GM21825 (cell line): ENCODE measurements around the gene DHX36.
A peak's percentile ranks its signal among the peaks of the same experiment; 100 is the strongest.

ENCODE experiments used
- ATAC-seq: cut with Tn5 transposase; IDR thresholded peaks from one replicate; pipeline ENCODE4 v1.9.1; 2021; ENCODE audit warnings: mild to moderate bottlenecking, moderate library complexity; ENCODE audit not compliant: unreplicated experiment

The DHX36 gene, protein sequence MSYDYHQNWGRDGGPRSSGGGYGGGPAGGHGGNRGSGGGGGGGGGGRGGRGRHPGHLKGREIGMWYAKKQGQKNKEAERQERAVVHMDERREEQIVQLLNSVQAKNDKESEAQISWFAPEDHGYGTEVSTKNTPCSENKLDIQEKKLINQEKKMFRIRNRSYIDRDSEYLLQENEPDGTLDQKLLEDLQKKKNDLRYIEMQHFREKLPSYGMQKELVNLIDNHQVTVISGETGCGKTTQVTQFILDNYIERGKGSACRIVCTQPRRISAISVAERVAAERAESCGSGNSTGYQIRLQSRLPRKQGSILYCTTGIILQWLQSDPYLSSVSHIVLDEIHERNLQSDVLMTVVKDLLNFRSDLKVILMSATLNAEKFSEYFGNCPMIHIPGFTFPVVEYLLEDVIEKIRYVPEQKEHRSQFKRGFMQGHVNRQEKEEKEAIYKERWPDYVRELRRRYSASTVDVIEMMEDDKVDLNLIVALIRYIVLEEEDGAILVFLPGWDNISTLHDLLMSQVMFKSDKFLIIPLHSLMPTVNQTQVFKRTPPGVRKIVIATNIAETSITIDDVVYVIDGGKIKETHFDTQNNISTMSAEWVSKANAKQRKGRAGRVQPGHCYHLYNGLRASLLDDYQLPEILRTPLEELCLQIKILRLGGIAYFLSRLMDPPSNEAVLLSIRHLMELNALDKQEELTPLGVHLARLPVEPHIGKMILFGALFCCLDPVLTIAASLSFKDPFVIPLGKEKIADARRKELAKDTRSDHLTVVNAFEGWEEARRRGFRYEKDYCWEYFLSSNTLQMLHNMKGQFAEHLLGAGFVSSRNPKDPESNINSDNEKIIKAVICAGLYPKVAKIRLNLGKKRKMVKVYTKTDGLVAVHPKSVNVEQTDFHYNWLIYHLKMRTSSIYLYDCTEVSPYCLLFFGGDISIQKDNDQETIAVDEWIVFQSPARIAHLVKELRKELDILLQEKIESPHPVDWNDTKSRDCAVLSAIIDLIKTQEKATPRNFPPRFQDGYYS

DNA sequence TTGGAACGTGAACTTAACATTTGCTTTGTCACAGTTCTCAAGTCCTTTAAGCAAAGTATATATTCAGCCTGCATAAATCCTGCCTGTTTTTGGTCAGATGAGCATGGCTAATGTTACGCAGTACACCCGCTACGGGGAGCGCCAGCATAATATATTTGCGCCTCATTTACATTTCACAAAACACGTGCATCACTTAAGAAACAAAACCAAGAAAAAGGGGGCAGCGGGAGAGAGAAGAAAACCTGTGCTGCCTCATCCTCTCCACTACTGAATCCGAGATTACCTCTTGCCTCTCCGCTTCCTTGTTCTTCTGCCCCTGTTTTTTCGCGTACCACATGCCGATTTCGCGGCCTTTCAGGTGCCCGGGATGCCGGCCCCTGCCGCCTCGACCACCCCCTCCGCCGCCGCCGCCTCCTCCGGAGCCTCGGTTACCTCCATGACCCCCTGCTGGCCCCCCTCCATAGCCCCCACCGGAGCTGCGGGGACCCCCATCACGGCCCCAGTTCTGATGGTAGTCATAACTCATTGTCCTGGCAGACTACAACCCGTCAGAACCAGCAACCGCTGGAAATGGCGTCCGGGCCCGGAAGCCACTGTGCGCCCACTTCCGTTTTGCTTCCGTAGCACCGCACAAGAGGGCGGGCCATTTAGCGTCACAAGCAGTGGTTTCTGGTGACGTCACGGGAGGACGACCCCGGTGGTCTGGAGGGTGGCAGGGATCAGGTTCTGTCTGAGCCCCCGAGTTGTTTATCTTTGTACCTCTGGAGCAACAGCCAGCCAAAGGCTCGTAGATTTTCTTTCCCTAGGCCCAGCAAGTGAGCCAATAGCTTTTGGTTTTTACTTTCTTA is at the start of gene DHX36:
TSS of gene DHX36 (minus strand) at position 597 of the 848 bp plus-strand sequence. CDS start at position 526, 71 bp downstream.
- ATAC-seq, result peak; percentile 97

DNA sequence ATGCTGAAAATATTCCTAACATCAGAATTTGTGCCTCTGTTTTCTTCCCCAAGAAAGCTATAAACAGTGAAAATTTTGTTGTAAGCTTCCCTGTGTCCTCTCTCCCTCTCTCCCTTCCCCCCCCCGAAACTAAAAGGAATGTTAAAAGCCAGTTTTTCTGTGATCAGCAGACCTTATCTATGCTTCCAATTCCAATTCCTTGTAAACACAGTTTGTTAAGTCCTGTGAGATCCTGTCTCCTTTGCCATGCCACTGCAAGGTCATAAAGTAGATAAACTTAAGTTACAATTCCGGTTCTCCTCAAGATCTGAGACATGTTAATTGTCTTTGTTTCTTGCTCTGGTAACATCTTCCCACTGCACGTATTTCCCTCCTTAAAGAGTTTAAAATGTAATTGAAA is 42.9 kb upstream of the DHX36 start:
- ATAC-seq, result no peak

DNA sequence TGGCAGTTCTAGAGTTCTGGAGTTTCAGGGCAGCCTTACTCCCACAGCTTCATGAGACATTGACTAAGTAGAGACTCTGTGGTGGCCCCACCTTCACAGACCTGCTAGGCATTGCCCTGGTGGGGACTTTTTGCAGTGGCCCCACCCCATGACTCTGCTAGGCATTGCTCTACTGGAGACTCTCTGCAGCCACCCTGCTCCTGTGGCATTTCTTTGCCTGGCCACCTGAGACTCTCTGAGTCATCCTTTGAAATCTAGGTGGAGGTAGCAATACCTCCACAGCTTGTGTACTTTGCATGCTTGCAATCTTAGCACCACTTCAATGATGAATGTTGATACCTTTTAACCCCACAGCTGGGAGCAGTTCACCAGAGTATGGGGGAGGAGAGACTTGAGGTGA is 40.6 kb upstream of the DHX36 start:
- no peak for ATAC-seq

DNA sequence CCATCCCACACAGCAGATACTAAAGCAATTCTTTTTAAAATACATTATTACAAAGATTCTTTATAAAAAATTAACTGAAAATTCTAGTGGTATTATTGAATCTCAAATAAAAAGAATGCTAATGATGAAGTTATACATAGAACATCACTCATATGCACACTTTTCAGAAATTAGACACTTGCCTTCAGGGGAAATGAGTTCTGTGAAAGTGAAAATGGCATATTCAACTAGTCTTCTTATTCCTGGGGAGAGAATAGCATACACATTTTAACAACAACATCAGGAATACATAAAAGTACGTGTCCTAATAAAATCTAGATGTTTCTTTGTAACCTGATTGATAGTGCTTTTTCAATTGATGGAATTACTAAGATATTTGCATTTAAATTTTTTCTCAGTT is 36.8 kb upstream of the DHX36 start:
- ATAC-seq, result no peak

DNA sequence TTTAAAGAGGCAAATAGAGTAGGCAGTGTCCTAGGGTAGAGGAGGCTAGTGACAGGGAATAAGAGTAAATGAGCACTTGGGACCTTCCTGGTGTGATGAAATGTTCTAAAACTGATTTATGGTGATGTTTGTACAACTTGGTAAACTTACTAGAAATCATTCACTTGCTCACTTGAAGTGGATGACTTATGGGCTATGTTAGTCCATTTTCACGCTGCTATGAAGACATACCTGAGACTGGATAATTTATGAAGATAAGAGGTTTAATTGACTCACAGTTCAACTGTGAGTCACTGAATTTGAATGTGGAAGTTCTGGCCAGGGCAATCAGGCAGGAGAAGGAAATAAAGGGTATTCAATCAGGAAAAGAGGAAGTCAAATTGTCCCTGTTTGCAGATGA is 31.7 kb upstream of the DHX36 start:
- ATAC-seq, result no peak

DNA sequence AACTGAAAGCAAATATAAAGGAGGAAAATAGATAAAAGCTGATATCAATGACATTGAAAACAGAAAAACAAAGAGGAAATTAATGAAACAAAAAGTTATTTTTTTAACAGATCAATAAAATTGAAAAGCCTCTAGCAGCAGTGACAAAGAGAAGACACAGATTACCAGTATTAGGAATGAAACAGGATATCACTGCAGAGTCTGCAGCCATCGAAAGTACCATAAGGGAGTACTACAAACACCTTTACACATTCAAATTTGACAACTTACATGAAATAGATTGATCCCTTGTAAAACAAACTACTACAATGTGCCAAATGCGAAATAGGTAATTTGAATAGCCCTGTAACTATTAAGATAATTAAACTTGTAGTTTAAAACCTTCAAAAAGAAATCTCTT is 24.9 kb upstream of the DHX36 start:
- no peak for ATAC-seq

DNA sequence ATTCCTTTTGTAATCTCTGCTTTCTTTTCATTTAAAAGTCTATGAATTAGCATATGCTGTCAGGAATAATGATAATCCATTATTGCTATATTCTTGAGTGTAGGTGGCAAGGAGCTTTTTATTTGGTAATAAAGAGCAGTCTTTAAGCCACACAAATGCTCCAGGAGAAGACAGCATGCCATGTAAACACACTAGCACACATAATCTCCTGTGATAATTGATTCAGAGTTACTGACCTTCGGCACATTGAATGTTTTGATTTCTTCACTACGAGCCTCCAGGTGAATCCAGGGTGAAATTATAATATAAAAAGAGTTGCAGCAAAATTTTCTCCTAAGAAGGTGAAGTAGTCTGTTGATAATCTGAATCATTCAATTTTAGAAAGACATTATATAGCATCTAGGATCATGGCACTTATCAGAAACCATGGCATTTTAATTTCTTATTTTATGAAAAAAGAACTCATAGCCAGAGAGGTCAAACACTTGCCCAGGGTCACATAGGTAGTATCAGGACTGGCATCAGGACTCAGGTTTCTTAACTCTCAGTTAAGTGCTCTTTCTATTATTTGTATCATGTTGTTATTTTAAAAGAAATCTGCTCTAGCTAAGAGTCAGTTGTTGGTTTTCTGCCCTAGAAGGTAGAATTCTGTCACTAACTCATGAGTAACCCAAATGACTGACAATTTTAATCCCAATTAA is 21.3 kb upstream of the DHX36 start:
- ATAC-seq, result no peak

DNA sequence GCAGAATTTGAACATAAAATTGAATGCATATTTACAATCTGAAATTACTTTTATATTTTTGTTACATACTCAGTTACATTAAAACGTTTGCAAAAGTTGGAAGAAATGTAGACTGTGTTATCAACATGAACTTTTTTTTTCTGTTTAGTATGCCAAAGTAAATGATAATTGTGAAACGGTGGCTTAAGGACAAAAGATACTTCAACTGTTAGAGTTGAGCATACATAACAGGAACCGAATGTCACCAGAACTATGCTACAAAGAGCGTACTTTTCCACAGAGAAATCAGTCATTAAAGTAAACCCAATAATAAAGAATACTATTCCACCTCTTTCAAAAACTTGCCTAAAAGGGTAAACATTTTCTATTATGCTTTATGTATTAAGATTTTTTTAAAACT is 14.3 kb upstream of the DHX36 start:
- no peak for ATAC-seq

DNA sequence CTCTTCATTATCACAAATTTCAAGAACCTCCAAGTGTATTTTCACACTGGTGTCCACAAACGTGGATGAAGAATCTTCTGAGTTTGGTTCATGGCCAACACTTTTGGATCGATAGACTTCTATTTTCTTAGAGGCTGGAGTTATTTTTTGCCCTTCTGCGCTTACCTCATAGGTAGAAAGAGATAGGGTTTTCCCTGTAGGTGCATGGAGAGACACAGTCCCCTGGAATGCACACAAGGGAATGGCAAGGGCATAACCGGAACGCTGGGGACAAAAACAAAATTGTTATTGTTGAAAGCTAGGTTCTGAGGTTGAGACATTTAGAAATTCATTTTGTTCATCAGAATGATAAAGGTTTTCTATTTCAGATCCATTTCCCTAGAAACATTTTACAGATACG is 13.7 kb upstream of the DHX36 start:
- no peak for ATAC-seq

DNA sequence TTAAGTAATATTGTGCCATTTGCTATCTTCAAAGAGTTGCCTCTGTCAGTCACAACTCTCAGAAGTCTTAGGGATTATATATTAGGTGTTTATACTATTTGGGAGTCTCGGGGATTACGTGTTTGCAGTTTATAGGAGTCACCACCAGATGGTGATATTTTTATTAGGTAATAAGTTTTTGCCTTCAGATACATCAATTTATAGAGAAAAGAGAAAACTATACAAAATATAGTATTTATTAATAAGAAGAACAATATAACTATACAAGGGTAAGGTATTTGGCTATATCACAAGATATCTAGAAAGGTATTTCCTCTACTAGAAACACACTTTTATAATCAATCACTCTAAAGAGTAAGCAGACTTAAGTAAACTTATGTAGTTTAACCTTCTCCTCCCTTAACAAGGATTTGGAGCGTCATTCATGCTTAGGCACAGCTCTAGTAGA is 10.7 kb upstream of the DHX36 start:
- no peak for ATAC-seq

DNA sequence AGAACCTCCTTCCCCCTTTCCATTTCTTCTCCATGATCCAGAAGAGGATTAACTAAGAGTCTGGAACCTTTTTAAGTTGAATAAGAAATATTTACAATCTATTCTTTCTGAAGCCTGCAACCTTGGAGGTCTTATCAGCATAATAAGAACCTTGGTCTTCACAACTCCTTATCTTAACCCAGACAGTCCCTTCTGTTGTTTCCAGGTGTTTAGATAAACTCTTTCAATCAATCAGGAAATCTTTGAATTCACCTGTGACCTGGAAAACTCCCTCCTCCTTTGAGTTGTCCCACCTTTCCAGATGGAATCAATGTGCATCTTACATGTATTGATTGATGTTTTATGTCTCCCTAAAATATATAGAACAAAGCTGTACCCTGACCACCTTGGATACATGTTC is 3.6 kb upstream of the DHX36 start:
- ATAC-seq, result no peak

DNA sequence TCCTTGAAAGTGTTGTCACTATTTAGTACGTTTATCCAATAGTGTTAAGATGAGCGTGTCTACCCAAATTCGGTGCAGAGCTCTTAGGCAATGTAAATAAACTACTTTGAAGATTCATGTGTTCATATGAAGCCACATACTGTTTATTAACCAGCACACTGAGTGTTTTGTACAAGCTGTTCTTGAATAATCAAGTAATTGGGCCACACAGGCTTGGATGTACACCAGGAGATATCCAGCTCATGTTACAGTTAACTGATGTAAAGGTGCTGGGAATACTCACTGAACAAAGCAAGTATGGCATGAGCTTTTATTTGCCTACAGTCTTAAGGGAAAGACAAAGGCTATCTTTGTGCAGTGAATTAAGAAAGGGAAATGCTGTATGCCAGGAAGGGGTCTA is 632 bp upstream of the DHX36 start:
- no peak for ATAC-seq

DNA sequence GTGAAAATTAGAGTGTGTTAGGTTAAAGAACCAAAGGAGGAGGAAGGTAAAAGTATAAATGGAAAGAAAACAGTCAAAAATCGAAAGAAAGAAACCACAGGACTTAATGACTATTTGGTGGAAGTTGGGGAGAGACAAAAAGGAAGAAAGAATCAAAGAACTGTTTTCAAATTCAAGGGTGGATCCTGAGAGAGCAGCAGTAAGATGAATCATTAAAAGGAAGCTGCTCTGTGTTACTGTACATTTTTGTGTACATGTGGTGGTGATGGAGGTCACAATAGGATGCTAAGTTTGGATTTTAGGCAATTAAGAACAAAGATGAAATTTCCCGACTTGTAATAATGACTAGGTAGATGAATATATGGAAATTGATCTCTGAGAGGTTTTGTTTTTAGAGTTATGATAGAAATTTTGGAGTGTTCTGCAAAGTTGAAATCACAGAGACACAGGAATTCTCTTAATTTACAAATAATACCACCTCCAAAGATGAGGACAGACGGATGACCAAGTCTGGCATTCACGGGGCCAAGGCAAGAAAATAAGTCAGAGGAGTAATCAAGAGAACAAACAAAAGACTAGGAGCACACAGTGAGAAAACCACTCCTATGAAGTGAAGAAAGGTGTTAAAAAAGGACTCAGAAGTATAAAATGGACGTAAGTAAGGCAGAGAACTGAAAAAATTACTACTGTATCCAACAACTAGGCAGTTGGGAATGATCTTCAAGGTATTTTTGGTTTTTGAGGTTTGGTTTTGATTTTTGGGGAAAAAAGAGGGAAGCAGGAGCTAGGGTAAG is 7.1 kb downstream of the DHX36 start:
- ATAC-seq, result no peak

DNA sequence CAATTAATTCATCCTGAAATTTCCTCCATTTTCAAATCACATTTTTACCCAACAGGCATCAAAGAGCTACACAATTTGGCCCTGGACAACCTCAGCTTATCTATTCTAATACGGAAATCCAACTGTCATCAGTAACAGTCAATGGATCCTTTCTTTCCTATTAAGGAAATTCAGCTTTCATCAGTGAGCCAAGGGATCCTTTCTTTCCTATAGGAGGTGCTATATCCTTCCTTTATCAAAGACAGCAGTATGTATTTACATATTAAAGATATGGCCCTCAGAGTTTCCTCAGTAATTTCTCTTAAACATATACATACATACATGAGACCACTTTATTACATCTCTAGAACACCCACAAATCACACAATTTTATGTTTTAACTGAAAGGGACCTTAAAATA is 10.1 kb downstream of the DHX36 start:
- no peak for ATAC-seq

DNA sequence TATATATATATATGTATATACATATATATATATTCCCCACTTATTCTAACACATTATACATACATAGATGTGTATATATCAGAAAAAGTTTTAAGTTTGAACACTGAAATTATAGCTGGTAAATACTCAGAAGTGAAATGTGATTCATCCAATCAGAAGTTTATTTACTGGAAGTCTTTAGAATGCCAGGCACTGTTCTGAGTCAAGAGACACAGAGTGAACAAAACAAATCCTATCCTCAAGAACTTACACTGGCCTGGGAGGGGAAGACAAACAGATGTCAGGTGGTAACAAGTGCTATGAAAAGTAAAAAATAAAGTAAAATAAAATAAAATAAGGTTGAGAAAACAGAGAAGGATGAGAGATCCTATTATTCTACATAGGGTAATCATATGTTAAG is 13.4 kb downstream of the DHX36 start:
- ATAC-seq, result no peak

DNA sequence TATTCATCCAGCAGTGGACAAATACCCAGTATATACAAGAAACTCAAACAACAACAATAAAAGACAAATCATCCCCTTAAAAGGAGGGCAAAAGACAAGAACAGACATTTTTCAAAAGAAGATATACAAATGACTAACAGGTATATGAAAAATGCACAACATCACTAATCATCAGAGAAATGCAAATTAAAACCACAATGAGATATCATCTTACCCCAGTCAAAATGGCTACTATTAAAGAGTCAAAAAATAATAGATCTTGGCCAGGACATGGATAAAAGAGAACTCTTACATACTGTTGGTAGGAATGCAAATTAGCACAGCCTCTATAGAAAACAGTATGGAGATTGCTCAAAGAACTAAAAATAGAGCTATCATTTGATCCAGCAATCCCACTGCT is 16.9 kb downstream of the DHX36 start:
- no peak for ATAC-seq

DNA sequence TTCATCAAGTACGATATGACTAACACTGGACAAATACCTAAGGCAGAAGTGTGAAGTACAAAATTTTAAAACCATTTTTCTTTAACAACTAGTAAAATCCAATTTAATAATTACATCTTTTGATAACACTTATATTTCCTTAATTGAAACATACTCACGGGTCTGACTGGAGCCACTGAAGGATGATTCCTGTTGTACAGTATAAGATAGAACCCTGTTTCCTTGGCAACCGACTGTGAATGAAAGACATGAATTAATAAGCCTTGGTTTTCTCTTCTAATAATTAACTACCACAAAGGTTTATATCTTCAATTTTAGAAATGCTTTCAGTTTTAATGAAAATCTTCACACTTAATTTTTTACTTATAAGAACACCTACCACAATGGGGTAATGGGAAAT is 19.4 kb downstream of the DHX36 start:
- peak; percentile 45 for ATAC-seq

DNA sequence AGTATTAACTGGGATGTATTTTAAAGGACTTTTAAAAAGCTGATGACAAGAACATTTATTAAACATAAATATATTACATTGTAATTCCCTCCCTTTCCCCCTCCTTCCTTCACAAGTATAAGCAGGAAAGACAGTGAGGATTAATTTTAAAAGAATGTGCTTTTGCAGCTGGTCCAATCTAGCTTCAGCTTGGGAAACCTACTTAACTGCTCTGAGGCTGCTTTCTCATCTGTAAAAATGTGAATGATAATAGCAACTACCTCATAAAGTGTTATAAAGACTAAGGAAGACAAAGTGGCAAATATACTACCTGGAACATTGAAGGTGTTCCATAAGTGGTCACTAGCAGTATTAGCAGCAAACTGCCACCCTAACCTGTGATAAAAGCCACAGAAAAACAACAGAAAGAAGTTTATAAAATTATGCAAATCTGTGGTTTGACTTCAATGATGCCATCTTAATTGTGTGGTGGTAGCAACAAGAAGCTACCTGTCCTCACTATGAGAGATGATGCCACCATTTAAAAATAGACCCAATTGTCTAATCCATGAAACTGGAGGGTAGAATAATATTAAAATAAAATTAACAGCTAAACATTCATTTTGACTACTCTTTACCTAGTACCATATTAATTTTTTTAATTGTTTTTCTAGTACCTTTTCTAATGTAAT is 20.0 kb downstream of the DHX36 start:
- no peak for ATAC-seq

DNA sequence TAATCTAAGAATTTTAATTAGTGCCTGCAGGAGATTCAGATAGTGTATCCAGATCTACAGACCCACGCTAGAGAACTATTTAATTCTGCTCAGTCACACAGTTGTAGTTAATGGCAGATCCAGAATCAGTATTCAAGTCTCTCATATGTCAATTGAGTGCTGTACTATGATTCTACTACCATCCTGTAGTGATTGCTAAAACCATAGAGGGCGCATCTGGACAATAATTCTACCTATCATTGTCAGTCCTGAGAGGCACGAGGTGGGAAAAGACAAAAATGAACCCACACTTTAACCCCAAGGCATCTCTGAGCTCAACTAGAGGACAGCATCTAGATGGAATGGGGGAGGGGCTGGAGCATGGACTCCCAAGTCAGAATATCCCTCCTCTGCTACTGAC is 22.7 kb downstream of the DHX36 start:
- ATAC-seq, result no peak
